Measurements from ENCODE around the gene ODR4.
"Not testable (repeated sequence)": the region's sequence is repeated elsewhere in the genome, so short reads cannot be mapped to it uniquely, and the experiment has no call there.

Gene ODR4

GRCh38 chr1:186390925-186391324, 15.3 kb downstream of the ODR4 start:
- no peak overlapping the region for H3K4me3 ChIP-seq (ENCODE audit: low read length)
- peaks cover 50% of the 10 kb centered on the region for H3K36me3 ChIP-seq (ENCODE audit: insufficient read depth, low read length)
- no peak overlapping the region for H3K4me2 ChIP-seq (ENCODE audit: low read length)
- no peaks in the 10 kb centered on the region for H3K9me3 ChIP-seq (replicated peaks; ENCODE audit: low read length)
- H3K4me1 ChIP-seq (ENCODE audit: control insufficient read depth, insufficient read depth, low read length) = no peaks in the 10 kb centered on the region
- H3K9ac ChIP-seq (ENCODE audit: low read depth, low read length) = no peak overlapping the region
- H3K27me3 ChIP-seq (ENCODE audit: control insufficient read depth, insufficient read depth, low read length) = no peaks in the 10 kb centered on the region

GRCh38 chr1:186391841-186392240, 16.2 kb downstream of the ODR4 start:
- no peak overlapping the region for H3K9ac ChIP-seq (ENCODE audit: low read depth, low read length)
- H3K4me2 ChIP-seq (ENCODE audit: low read length) = no peak overlapping the region
- H3K9me3 ChIP-seq (replicated peaks; ENCODE audit: low read length) = no peaks in the 10 kb centered on the region
- H3K4me3 ChIP-seq (ENCODE audit: low read length) = no peak overlapping the region
- H3K27me3 ChIP-seq (ENCODE audit: control insufficient read depth, insufficient read depth, low read length) = no peaks in the 10 kb centered on the region
- peaks cover 49% of the 10 kb centered on the region for H3K36me3 ChIP-seq (ENCODE audit: insufficient read depth, low read length)
- H3K4me1 ChIP-seq (ENCODE audit: control insufficient read depth, insufficient read depth, low read length) = no peaks in the 10 kb centered on the region

- not testable (repeated sequence) for H3K4me2 ChIP-seq (ENCODE audit: low read length); H3K4me1 ChIP-seq (ENCODE audit: control insufficient read depth, insufficient read depth, low read length); H3K9me3 ChIP-seq (replicated peaks; ENCODE audit: low read length); H3K27me3 ChIP-seq (ENCODE audit: control insufficient read depth, insufficient read depth, low read length); H3K4me3 ChIP-seq (ENCODE audit: low read length); H3K9ac ChIP-seq (ENCODE audit: low read depth, low read length)
- peaks cover 56% of the 10 kb centered on the region for H3K36me3 ChIP-seq (ENCODE audit: insufficient read depth, low read length)
Observed at GRCh38 chr1:186392711-186393110, 17.1 kb downstream of the ODR4 start.

GRCh38 chr1:186401446-186401845, 25.8 kb downstream of the ODR4 start:
- not testable (repeated sequence) for H3K4me1 ChIP-seq (ENCODE audit: control insufficient read depth, insufficient read depth, low read length); H3K9ac ChIP-seq (ENCODE audit: low read depth, low read length); H3K4me2 ChIP-seq (ENCODE audit: low read length); H3K9me3 ChIP-seq (replicated peaks; ENCODE audit: low read length); H3K27me3 ChIP-seq (ENCODE audit: control insufficient read depth, insufficient read depth, low read length); H3K4me3 ChIP-seq (ENCODE audit: low read length)
- peaks cover 43% of the 10 kb centered on the region for H3K36me3 ChIP-seq (ENCODE audit: insufficient read depth, low read length)

- Histone ChIP-seq H3K4me3 (ENCODE audit: low read length) (no peak overlapping the region), H3K4me1 (ENCODE audit: control insufficient read depth, insufficient read depth, low read length) (peaks cover 4% of the 10 kb centered on the region), H3K27me3 (ENCODE audit: control insufficient read depth, insufficient read depth, low read length) (no peaks in the 10 kb centered on the region), H3K9ac (ENCODE audit: low read depth, low read length) (no peak overlapping the region), H3K9me3 (replicated peaks; ENCODE audit: low read length) (no peaks in the 10 kb centered on the region), H3K4me2 (ENCODE audit: low read length) (no peak overlapping the region), H3K36me3 (ENCODE audit: insufficient read depth, low read length) (peaks cover 47% of the 10 kb centered on the region)
Observed at GRCh38 chr1:186403632-186404031, 28.0 kb downstream of the ODR4 start.

- Histone ChIP-seq H3K4me2 (ENCODE audit: low read length) (no peak overlapping the region), H3K4me1 (ENCODE audit: control insufficient read depth, insufficient read depth, low read length) (peaks cover 4% of the 10 kb centered on the region), H3K36me3 (ENCODE audit: insufficient read depth, low read length) (peaks cover 46% of the 10 kb centered on the region), H3K9ac (ENCODE audit: low read depth, low read length) (no peak overlapping the region), H3K27me3 (ENCODE audit: control insufficient read depth, insufficient read depth, low read length) (no peaks in the 10 kb centered on the region), H3K4me3 (ENCODE audit: low read length) (no peak overlapping the region), H3K9me3 (replicated peaks; ENCODE audit: low read length) (no peaks in the 10 kb centered on the region)
Observed at GRCh38 chr1:186404454-186405051, 28.9 kb downstream of the ODR4 start.

- no peaks in the 10 kb centered on the region for H3K4me1 ChIP-seq (ENCODE audit: control insufficient read depth, insufficient read depth, low read length)
- H3K4me2 ChIP-seq (ENCODE audit: low read length) = no peak overlapping the region
- no peak overlapping the region for H3K4me3 ChIP-seq (ENCODE audit: low read length)
- H3K27me3 ChIP-seq (ENCODE audit: control insufficient read depth, insufficient read depth, low read length) = no peaks in the 10 kb centered on the region
- H3K9ac ChIP-seq (ENCODE audit: low read depth, low read length) = no peak overlapping the region
- H3K9me3 ChIP-seq (replicated peaks; ENCODE audit: low read length) = no peaks in the 10 kb centered on the region
- peaks cover 47% of the 10 kb centered on the region for H3K36me3 ChIP-seq (ENCODE audit: insufficient read depth, low read length)
Observed at GRCh38 chr1:186409091-186409490, 33.5 kb downstream of the ODR4 start.

GRCh38 chr1:186413319-186413718, 37.7 kb downstream of the ODR4 start:
- H3K4me3 ChIP-seq (ENCODE audit: low read length) = no peak overlapping the region
- H3K9me3 ChIP-seq (replicated peaks; ENCODE audit: low read length) = no peaks in the 10 kb centered on the region
- no peaks in the 10 kb centered on the region for H3K4me1 ChIP-seq (ENCODE audit: control insufficient read depth, insufficient read depth, low read length)
- H3K36me3 ChIP-seq (ENCODE audit: insufficient read depth, low read length) = peaks cover 22% of the 10 kb centered on the region
- no peak overlapping the region for H3K9ac ChIP-seq (ENCODE audit: low read depth, low read length)
- H3K4me2 ChIP-seq (ENCODE audit: low read length) = no peak overlapping the region
- no peaks in the 10 kb centered on the region for H3K27me3 ChIP-seq (ENCODE audit: control insufficient read depth, insufficient read depth, low read length)

- no peak overlapping the region for H3K4me2 ChIP-seq (ENCODE audit: low read length)
- H3K4me3 ChIP-seq (ENCODE audit: low read length) = no peak overlapping the region
- no peaks in the 10 kb centered on the region for H3K27me3 ChIP-seq (ENCODE audit: control insufficient read depth, insufficient read depth, low read length)
- H3K4me1 ChIP-seq (ENCODE audit: control insufficient read depth, insufficient read depth, low read length) = no peaks in the 10 kb centered on the region
- H3K36me3 ChIP-seq (ENCODE audit: insufficient read depth, low read length) = peaks cover 28% of the 10 kb centered on the region
- no peaks in the 10 kb centered on the region for H3K9me3 ChIP-seq (replicated peaks; ENCODE audit: low read length)
- no peak overlapping the region for H3K9ac ChIP-seq (ENCODE audit: low read depth, low read length)
Observed at GRCh38 chr1:186418503-186418902, 42.9 kb downstream of the ODR4 start.

- no peak overlapping the region for H3K4me2 ChIP-seq (ENCODE audit: low read length)
- no peaks in the 10 kb centered on the region for H3K27me3 ChIP-seq (ENCODE audit: control insufficient read depth, insufficient read depth, low read length)
- H3K9ac ChIP-seq (ENCODE audit: low read depth, low read length) = no peak overlapping the region
- H3K4me1 ChIP-seq (ENCODE audit: control insufficient read depth, insufficient read depth, low read length) = no peaks in the 10 kb centered on the region
- no peak overlapping the region for H3K4me3 ChIP-seq (ENCODE audit: low read length)
- H3K36me3 ChIP-seq (ENCODE audit: insufficient read depth, low read length) = peaks cover 25% of the 10 kb centered on the region
- H3K9me3 ChIP-seq (replicated peaks; ENCODE audit: low read length) = no peaks in the 10 kb centered on the region
Observed at GRCh38 chr1:186420311-186420710, 44.7 kb downstream of the ODR4 start.

- Histone ChIP-seq H3K4me1 (ENCODE audit: control insufficient read depth, insufficient read depth, low read length) (no peaks in the 10 kb centered on the region), H3K27me3 (ENCODE audit: control insufficient read depth, insufficient read depth, low read length) (no peaks in the 10 kb centered on the region), H3K9me3 (replicated peaks; ENCODE audit: low read length) (no peaks in the 10 kb centered on the region), H3K36me3 (ENCODE audit: insufficient read depth, low read length) (peaks cover 25% of the 10 kb centered on the region), H3K4me2 (ENCODE audit: low read length) (no peak overlapping the region), H3K9ac (ENCODE audit: low read depth, low read length) (no peak overlapping the region), H3K4me3 (ENCODE audit: low read length) (no peak overlapping the region)
Observed at GRCh38 chr1:186420923-186421322, 45.3 kb downstream of the ODR4 start.

- H3K9me3 ChIP-seq (replicated peaks; ENCODE audit: low read length) = no peaks in the 10 kb centered on the region
- H3K9ac ChIP-seq (ENCODE audit: low read depth, low read length) = no peak overlapping the region
Observed at GRCh38 chr1:186421446-186421845, 45.8 kb downstream of the ODR4 start.

More at GRCh38 chr1:186421446-186421845, 45.8 kb downstream of the ODR4 start:
- Histone ChIP-seq H3K4me2 (ENCODE audit: low read length) (no peak overlapping the region), H3K4me3 (ENCODE audit: low read length) (no peak overlapping the region), H3K4me1 (ENCODE audit: control insufficient read depth, insufficient read depth, low read length) (no peaks in the 10 kb centered on the region), H3K36me3 (ENCODE audit: insufficient read depth, low read length) (peaks cover 25% of the 10 kb centered on the region), H3K27me3 (ENCODE audit: control insufficient read depth, insufficient read depth, low read length) (no peaks in the 10 kb centered on the region)
